Measurements from ENCODE around the gene STPG4.
"Not testable (repeated sequence)": the region's sequence is repeated elsewhere in the genome, so short reads cannot be mapped to it uniquely, and the experiment has no call there.

Gene STPG4

GRCh38 chr2:47155091-47155876, at the start of gene STPG4:
Gene STPG4 (minus strand): TSS chr2:47155308. CDS start chr2:47155251, 57 bp downstream.
- DNase-seq (ENCODE audit: low read depth) = no peak

- DNase-seq (ENCODE audit: low read depth) = no peak
These were observed 49.6 kb upstream of the STPG4 start for GRCh38 chr2:47204691-47205090.

- no peak for DNase-seq (ENCODE audit: low read depth)
These were observed 48.9 kb upstream of the STPG4 start for GRCh38 chr2:47203995-47204394.

- DNase-seq (ENCODE audit: low read depth) = no peak
These were observed 46.1 kb upstream of the STPG4 start for GRCh38 chr2:47201224-47201623.

GRCh38 chr2:47198985-47199451, 43.9 kb upstream of the STPG4 start:
- no peak for DNase-seq (ENCODE audit: low read depth)

- no peak for DNase-seq (ENCODE audit: low read depth)
These were observed 41.4 kb upstream of the STPG4 start for GRCh38 chr2:47196499-47196898.

- DNase-seq (ENCODE audit: low read depth) = no peak
These were observed 40.9 kb upstream of the STPG4 start for GRCh38 chr2:47196046-47196445.

GRCh38 chr2:47195148-47195547, 40.0 kb upstream of the STPG4 start:
- DNase-seq (ENCODE audit: low read depth) = no peak

GRCh38 chr2:47194410-47194809, 39.3 kb upstream of the STPG4 start:
- DNase-seq (ENCODE audit: low read depth) = no peak

- no peak for DNase-seq (ENCODE audit: low read depth)
These were observed 38.5 kb upstream of the STPG4 start for GRCh38 chr2:47193607-47194006.

GRCh38 chr2:47190188-47190881, 35.2 kb upstream of the STPG4 start:
- no peak for DNase-seq (ENCODE audit: low read depth)

GRCh38 chr2:47189635-47190034, 34.5 kb upstream of the STPG4 start:
- no peak for DNase-seq (ENCODE audit: low read depth)

- no peak for DNase-seq (ENCODE audit: low read depth)
These were observed 32.0 kb upstream of the STPG4 start for GRCh38 chr2:47187069-47187468.

- no peak for DNase-seq (ENCODE audit: low read depth)
These were observed 31.2 kb upstream of the STPG4 start for GRCh38 chr2:47186351-47186750.

- not testable (repeated sequence) for DNase-seq (ENCODE audit: low read depth)
These were observed 30.0 kb upstream of the STPG4 start for GRCh38 chr2:47185098-47185497.

GRCh38 chr2:47181176-47181575, 26.1 kb upstream of the STPG4 start:
- DNase-seq (ENCODE audit: low read depth) = no peak

GRCh38 chr2:47180531-47180930, 25.4 kb upstream of the STPG4 start:
- no peak for DNase-seq (ENCODE audit: low read depth)

GRCh38 chr2:47179388-47179787, 24.3 kb upstream of the STPG4 start:
- no peak for DNase-seq (ENCODE audit: low read depth)

- no peak for DNase-seq (ENCODE audit: low read depth)
These were observed 23.2 kb upstream of the STPG4 start for GRCh38 chr2:47178341-47178740.

- no peak for DNase-seq (ENCODE audit: low read depth)
These were observed 22.0 kb upstream of the STPG4 start for GRCh38 chr2:47177043-47177565.

- DNase-seq (ENCODE audit: low read depth) = no peak
These were observed 19.7 kb upstream of the STPG4 start for GRCh38 chr2:47174733-47175361.

GRCh38 chr2:47173986-47174732, 19.1 kb upstream of the STPG4 start:
- DNase-seq (ENCODE audit: low read depth) = no peak

Measured in stimulated activated CD8-positive, alpha-beta memory T cell treated with anti-CD3 and anti-CD28 coated beads, Interleukin-15, amount 100 ng/mL, for 24 hours (primary cell).